ENCODE results near the gene ENAH.

ENAH gene

DNA sequence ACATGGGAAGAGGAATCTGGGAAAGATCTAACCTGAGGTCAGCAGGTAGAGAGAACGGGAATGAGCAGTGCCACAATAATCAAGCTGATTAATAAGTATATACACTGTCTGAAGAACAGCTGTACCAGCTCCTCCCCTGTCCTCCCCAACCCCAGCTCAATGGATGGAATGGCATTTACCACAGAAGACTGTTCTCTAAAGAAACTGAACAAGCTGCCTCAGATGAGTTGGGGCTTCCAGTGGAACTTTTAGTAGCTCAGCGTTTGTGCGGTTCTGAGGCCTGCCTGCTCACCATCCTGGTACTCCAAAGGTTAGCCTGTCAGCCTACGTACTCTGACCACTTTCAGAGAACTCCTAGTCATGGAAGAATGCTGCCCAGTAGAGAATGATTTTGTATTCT, 123.2 kb downstream of the ENAH start:
- DNase-seq (ENCODE audit: low read depth) = no peak
- TF ChIP-seq, protein P1, sequence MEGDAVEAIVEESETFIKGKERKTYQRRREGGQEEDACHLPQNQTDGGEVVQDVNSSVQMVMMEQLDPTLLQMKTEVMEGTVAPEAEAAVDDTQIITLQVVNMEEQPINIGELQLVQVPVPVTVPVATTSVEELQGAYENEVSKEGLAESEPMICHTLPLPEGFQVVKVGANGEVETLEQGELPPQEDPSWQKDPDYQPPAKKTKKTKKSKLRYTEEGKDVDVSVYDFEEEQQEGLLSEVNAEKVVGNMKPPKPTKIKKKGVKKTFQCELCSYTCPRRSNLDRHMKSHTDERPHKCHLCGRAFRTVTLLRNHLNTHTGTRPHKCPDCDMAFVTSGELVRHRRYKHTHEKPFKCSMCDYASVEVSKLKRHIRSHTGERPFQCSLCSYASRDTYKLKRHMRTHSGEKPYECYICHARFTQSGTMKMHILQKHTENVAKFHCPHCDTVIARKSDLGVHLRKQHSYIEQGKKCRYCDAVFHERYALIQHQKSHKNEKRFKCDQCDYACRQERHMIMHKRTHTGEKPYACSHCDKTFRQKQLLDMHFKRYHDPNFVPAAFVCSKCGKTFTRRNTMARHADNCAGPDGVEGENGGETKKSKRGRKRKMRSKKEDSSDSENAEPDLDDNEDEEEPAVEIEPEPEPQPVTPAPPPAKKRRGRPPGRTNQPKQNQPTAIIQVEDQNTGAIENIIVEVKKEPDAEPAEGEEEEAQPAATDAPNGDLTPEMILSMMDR (IDR thresholded peaks at IDR 0.05; ENCODE audit: low read depth, low read length, missing control alignments) = no peak
- no peak overlapping the region for H3K4me3 ChIP-seq (ENCODE audit: low read depth, low read length)

DNA sequence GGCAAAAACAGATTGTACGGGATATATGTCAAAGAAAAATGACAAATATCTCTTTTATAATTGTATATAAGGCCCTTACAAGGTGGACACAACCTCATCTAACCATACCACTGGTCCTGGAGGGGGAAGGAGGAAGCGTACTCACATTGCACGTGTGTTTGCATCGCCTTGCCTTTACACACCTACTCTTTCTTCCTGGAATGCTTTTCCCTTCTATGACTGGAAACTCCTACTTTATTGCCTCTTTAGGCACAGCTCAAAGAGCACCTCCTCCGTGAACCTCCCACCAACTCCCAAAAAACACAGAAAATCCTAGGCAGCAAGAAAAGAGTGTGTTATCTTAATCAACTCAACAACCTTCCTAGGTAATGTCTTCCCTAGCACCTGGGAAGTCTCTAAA, 125.3 kb downstream of the ENAH start:
- DNase-seq (ENCODE audit: low read depth) = no peak
- no peak overlapping the region for H3K4me3 ChIP-seq (ENCODE audit: low read depth, low read length)
- TF ChIP-seq, protein P1 (IDR thresholded peaks at IDR 0.05; ENCODE audit: low read depth, low read length, missing control alignments) = no peak

DNA sequence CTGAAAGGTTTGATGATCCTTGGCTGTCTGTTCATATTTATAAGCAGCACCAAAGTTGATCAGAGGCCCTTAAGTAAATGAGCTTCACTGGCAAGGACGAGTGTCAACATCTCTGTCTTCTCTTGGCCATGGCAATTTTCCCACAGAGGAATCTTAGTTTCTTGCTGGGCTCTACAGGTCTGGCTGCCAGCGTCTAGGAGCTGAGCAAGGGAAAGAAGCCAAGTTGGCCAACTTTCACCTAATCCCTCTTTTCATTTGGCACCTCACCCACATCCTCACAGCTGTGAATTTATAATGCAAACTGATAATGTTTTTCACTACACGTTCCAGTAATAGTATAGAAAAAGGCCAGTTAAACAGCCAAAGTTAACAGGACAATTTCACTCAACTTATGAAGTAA, 126.0 kb downstream of the ENAH start:
- TF ChIP-seq, protein P1 (IDR thresholded peaks at IDR 0.05; ENCODE audit: low read depth, low read length, missing control alignments) = no peak
- DNase-seq (ENCODE audit: low read depth) = no peak
- H3K4me3 ChIP-seq (ENCODE audit: low read depth, low read length) = no peak overlapping the region

DNA sequence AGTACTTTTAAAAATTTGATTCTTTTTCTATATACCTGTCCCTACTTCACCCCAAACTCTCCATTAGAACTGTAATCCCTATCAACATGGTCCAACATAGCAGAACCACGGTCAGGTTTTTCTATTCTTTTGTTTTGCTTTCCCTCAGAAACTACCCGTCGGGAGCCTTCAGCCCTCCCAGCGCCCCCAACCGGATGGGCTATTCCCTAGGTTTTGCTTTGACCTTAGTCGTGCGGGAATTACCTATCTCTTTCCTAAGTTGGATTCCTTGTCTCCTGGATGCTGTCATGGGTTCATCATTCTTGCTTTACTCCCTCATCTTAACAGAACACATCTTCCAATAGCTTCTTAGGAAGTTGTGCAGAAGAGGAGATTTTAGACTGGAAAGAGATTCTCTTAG, 127.5 kb downstream of the ENAH start:
- H3K4me3 ChIP-seq (ENCODE audit: low read depth, low read length) = no peak overlapping the region
- TF ChIP-seq, protein P1 (IDR thresholded peaks at IDR 0.05; ENCODE audit: low read depth, low read length, missing control alignments) = no peak
- no peak for DNase-seq (ENCODE audit: low read depth)

DNA sequence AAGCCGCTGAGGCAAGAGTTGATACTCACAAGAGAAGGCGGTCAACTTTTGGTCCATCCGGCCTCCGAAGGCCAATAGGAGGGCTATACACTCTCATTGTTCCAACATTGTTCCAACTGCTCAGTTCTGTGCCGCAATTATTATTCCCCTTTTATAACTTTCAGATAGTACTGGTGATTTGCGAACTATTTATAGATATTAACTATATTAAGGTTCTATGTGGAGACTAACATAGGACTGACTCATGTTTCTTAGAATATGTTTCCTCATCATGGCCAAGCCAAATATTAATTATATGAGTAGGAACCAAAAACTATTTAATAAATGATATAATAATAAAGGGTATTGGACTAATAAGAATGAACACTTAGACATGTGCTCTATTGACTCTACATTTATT, 128.4 kb downstream of the ENAH start:
- H3K4me3 ChIP-seq (ENCODE audit: low read depth, low read length) = no peak overlapping the region
- DNase-seq (ENCODE audit: low read depth) = no peak
- TF ChIP-seq, protein P1 (IDR thresholded peaks at IDR 0.05; ENCODE audit: low read depth, low read length, missing control alignments) = no peak

DNA sequence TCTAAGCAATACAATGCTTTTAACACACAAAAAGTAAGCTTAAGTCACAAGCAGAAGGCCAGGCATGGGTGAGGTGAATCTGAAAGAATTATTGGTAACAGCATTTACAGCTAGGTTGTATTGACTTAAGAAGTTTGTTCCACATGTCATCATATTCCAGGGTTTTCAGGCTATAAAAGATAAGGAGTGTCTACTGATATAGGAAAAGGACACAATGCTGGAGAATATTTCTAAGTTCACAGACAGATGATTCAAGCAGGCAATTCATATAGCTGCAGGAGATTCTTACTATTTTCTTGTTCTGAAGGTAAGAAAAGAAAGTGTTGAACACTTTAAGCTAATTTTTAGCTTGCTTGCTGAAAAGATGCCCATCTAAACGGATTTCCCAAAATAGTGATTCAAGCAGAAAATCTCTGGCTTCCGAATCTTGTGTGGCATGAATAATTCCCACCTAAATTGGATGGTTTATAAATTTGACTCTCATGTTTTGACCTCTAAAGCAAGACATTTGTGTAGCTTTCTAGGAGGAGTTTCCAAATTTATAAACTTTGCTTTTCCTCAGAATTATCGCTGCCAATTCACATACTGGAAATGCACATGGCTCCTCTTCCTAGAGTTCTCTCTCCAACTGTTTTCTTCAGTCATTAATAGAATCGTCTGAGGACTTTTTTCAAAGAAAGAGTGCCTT, 129.5 kb downstream of the ENAH start:
- no peak overlapping the region for H3K4me3 ChIP-seq (ENCODE audit: low read depth, low read length)
- no peak for DNase-seq (ENCODE audit: low read depth)
- TF ChIP-seq, protein P1 (IDR thresholded peaks at IDR 0.05; ENCODE audit: low read depth, low read length, missing control alignments) = no peak

DNA sequence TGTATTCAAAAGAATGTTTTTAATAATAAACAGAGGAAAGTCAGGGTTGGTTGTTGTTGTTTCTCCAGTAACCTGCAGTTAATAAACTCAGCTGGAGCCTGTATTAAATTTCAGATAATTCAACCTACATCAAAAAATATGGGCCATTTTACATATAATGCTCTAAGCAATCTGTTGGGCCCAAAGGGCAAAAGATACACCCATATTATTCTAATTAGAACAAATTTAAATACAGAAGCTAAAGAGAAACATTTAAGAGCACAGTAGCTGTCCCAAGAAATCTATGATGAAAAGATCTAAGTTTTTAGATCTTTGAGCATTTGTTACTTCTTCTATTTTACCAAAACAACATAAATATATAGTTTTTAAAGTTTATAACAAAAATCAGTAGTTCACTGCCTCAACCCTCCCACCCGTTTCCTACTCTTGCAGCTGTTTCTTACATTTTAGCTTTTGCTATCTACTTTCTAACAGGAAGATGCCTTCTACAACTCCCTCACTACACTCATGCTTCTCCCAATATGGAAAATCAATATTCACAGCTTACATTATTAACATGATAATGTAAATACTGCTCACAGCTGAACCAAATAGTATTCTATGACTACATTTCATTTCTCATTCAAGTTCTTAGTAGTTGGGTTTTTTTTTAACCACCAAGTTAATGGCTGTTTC, 130.2 kb downstream of the ENAH start:
- TF ChIP-seq, protein P1 (IDR thresholded peaks at IDR 0.05; ENCODE audit: low read depth, low read length, missing control alignments) = no peak
- H3K4me3 ChIP-seq (ENCODE audit: low read depth, low read length) = no peak overlapping the region
- no peak for DNase-seq (ENCODE audit: low read depth)

All from GM12864 (cell line).